Activated B cell treated with CpG ODN at 0.5 μM for 24 hours (primary cell): ENCODE data around the gene C11orf91. TPM values are rescaled to one million over a fixed set of nuclear protein-coding genes. Genes with fewer than 3 reads are reported as not detected.

Experiments used
- ATAC-seq: fragments of 200-7000 bp; cut with Tn5 transposase; one replicate; pipeline ENCODE4 v1.10.0; 2021; ENCODE audit warnings: low read depth, mild to moderate bottlenecking, moderate library complexity
- CTCF ChIA-PET: fragments of 350-600 bp; sonication (Branson Sonifier 250); formaldehyde crosslinking; loops from one replicate; lab custom pipeline; 2021; ENCODE audit warnings: antibody characterized with exemption; lab: Charles Lee
- POLR2A ChIA-PET: fragments of 350-600 bp; sonication (Branson Sonifier 250); formaldehyde crosslinking; loops from one replicate; lab custom pipeline; 2021; ENCODE audit warnings: antibody characterized with exemption; lab: Charles Lee
- DNase-seq: peaks from one replicate; pipeline ENCODE4 v3.0.0; 2022
- H3K27ac Mint-ChIP-seq: one replicate; pipeline ENCODE4 v1.8.0; 2020; ENCODE audit warnings: mixed read lengths
- H3K27me3 Mint-ChIP-seq: one replicate; pipeline ENCODE4 v1.8.0; 2021; ENCODE audit warnings: mixed read lengths
- H3K36me3 Mint-ChIP-seq: one replicate; pipeline ENCODE4 v1.8.0; 2021; ENCODE audit warnings: low read depth, mixed read lengths
- H3K4me1 Mint-ChIP-seq: one replicate; pipeline ENCODE4 v1.8.0; 2021; ENCODE audit warnings: mixed read lengths
- H3K4me3 Mint-ChIP-seq: one replicate; pipeline ENCODE4 v1.8.0; 2020; ENCODE audit warnings: mild to moderate bottlenecking, mixed read lengths
- H3K9me3 Mint-ChIP-seq: one replicate; pipeline ENCODE4 v1.8.0; 2020; ENCODE audit warnings: mixed read lengths
- intact Hi-C: fragments of 100-400 bp; cut with micrococcal nuclease; formaldehyde crosslinking; loops from one replicate; pipeline ENCODE4 v1.15.1; 2024
- total RNA-seq: library from RNA; stranded (reverse); gene quantifications from 2 replicates; pipeline ENCODE4 v1.2.3, GENCODE V29; 2022
- TF ChIP-seq, protein P1 (sequence below): fragments of 200-600 bp; IDR thresholded peaks from one replicate; pipeline ENCODE4 v1.8.0; 2022; ENCODE audit warnings: antibody characterized with exemption, mild to moderate bottlenecking

Gene C11orf91
- total RNA-seq, 1 donor from 2014 or later: 0.49 TPM

DNA sequence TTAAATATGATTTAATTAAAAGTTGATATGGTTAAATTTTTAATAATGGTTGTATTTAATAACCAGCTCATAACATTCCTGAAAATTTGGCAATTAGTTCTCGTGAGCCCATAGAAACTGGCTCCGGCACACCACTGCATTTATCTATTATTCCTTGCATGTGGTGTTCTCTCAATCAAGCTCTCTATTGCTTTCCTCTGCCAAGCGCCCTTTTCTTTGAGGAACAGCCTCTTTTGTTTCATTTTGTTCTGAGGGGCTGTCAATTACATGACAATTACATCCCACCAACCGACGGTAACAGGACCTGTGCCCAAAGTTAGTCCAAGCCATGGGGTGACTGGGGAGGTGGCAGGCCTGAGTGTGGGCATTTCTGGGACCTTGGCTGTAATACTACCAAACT, 8.1 kb downstream of the C11orf91 start:
- Mint-ChIP-seq H3K4me3 (no peak overlapping the region), H3K27me3 (peaks cover 6% of the 10 kb centered on the region), H3K4me1 (peaks cover 2% of the 10 kb centered on the region), H3K36me3 (no peaks in the 10 kb centered on the region), H3K27ac (no peak overlapping the region), H3K9me3 (no peaks in the 10 kb centered on the region)
- POLR2A ChIA-PET: interaction anchor here (0.6 kb wide), 1 partner anchor 43 kb away, joined by 3 read pairs; the partner anchor contains the start of gene CD59
- DNase-seq (no peak), ATAC-seq (no peak)
- TF ChIP-seq, protein P1, sequence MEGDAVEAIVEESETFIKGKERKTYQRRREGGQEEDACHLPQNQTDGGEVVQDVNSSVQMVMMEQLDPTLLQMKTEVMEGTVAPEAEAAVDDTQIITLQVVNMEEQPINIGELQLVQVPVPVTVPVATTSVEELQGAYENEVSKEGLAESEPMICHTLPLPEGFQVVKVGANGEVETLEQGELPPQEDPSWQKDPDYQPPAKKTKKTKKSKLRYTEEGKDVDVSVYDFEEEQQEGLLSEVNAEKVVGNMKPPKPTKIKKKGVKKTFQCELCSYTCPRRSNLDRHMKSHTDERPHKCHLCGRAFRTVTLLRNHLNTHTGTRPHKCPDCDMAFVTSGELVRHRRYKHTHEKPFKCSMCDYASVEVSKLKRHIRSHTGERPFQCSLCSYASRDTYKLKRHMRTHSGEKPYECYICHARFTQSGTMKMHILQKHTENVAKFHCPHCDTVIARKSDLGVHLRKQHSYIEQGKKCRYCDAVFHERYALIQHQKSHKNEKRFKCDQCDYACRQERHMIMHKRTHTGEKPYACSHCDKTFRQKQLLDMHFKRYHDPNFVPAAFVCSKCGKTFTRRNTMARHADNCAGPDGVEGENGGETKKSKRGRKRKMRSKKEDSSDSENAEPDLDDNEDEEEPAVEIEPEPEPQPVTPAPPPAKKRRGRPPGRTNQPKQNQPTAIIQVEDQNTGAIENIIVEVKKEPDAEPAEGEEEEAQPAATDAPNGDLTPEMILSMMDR: no peak
- CTCF ChIA-PET: interaction anchor here (1.1 to 1.2 kb wide), 2 partner anchors 9 to 50 kb away, joined by 3 read pairs; no protein-coding TSS in a partner anchor
- intact Hi-C loops: no loop called here

DNA sequence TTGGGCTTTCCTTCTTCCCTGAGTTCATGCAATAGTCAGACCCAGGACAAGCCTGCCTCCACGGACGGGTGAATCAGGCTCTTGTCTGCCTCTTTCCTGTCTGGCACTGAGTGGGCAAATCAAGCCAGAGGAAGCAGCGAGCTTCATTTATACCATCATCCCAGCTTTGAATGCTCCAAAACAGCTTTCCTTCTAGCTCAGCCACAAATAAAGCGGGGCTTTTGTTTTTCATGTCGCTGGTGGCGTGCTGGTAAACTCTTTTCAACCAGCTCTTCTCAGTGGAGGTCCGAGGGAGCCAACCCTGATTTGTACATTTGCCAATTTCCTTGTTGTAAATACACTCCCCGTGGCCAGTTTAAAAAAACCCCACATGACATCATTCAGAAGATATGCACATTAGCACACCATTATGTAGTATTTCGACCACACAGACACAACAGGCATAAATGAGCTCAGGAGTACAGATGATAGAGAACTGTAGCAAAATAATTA, 8.6 kb downstream of the C11orf91 start:
- no peaks in the 10 kb centered on the region for H3K36me3 Mint-ChIP-seq
- intact Hi-C loops: no loop called here
- ChIA-PET CTCF (interaction anchor here (1.1 to 1.2 kb wide), 2 partner anchors 9 to 51 kb away, joined by 3 read pairs; no protein-coding TSS in a partner anchor), POLR2A (no interaction called here)
- no peak for ATAC-seq
- H3K27ac Mint-ChIP-seq: no peak overlapping the region
- peaks cover 6% of the 10 kb centered on the region for H3K27me3 Mint-ChIP-seq
- no peaks in the 10 kb centered on the region for H3K9me3 Mint-ChIP-seq
- no peak overlapping the region for H3K4me3 Mint-ChIP-seq
- TF ChIP-seq, protein P1: no peak
- DNase-seq: no peak
- H3K4me1 Mint-ChIP-seq: peaks cover 2% of the 10 kb centered on the region

DNA sequence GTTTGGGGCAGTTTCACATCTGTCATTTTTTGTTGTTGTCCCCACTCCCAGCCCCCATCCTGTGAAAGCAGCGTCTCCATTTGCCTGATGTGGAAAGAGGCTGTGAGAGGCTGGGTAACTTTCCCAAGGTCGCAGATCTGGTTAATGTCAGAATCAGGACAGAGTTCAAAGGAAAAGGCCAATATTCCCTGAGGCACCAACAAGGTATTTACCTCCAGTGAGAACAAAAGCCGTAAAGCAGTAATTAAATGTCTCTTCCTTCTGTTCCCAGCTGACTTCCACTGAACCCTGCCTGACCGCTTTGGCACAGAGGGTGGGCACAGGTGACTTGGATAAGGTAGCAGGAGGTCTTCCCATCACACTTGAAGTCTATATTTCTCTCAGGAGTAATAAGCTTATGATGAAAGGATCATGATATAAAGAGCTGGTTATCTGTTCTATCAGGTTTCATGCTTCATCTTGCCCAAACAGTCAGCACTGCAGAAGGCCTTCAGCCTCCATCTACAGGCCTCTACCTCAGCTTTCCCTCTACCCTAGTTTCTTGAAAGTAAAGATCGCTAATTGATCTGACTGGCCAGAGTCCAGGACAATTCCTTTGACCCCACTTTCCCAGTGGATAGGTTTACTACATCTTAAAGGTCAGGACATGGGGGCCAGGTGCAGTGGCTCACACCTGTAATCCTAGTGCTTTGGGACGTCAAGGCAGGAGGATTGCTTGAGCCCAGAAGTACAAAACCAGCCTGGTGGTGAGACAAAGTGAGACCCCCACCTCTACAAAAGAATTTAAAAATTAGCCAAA, 9.4 kb downstream of the C11orf91 start:
- ChIA-PET POLR2A (no interaction called here), CTCF (interaction anchor here (1.2 kb wide), 1 partner anchor 8 kb away, joined by 3 read pairs; no protein-coding TSS in a partner anchor)
- ATAC-seq (no peak), DNase-seq (no peak)
- H3K4me3 Mint-ChIP-seq: no peak overlapping the region
- intact Hi-C loops: no loop called here
- no peaks in the 10 kb centered on the region for H3K36me3 Mint-ChIP-seq
- H3K27ac Mint-ChIP-seq: no peak overlapping the region
- H3K9me3 Mint-ChIP-seq: no peaks in the 10 kb centered on the region
- TF ChIP-seq, protein P1: no peak
- H3K27me3 Mint-ChIP-seq: peaks cover 8% of the 10 kb centered on the region
- H3K4me1 Mint-ChIP-seq: peaks cover under 1% of the 10 kb centered on the region

DNA sequence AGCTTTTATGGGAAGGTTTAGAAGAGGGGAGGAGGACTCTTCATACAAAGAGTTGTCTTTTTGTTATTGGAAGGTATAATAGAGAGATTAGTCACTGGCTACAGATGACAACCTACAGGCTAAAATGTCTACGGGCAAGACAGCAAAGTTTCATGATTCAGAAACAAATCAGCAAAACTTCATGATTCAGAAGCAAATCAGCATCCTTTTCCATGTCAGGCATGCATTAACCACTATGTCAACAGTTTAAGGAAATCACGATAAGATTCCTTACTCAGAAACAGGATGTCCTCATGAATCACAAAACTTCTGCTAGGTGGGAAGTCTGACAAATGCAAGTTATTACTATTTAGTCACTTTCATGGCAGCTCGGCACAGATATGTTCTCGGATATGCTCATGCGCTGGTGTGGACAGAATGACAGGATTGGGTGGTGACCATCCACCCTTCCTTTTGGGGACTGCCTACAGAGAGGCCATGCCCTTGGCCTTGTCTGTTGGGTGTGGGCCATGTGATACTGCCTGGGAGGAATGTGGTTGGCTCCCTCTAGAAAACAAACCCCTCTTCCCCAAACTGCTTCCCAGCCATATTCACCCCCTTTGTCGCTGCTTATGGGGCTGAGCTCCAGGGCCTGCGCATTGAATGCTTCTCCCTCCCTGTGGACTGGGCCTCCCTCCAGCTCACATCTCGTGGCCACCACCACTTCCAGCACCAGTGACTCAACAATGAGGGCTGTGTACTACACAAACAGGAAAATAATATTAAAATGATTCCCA, 10.1 kb downstream of the C11orf91 start:
- H3K9me3 Mint-ChIP-seq: no peaks in the 10 kb centered on the region
- no peak overlapping the region for H3K27ac Mint-ChIP-seq
- intact Hi-C loops: no loop called here
- peaks cover 8% of the 10 kb centered on the region for H3K27me3 Mint-ChIP-seq
- ATAC-seq: no peak
- TF ChIP-seq, protein P1: no peak
- no peaks in the 10 kb centered on the region for H3K36me3 Mint-ChIP-seq
- CTCF ChIA-PET: no interaction called here
- no peaks in the 10 kb centered on the region for H3K4me1 Mint-ChIP-seq
- POLR2A ChIA-PET: no interaction called here
- no peak overlapping the region for H3K4me3 Mint-ChIP-seq
- no peak for DNase-seq

DNA sequence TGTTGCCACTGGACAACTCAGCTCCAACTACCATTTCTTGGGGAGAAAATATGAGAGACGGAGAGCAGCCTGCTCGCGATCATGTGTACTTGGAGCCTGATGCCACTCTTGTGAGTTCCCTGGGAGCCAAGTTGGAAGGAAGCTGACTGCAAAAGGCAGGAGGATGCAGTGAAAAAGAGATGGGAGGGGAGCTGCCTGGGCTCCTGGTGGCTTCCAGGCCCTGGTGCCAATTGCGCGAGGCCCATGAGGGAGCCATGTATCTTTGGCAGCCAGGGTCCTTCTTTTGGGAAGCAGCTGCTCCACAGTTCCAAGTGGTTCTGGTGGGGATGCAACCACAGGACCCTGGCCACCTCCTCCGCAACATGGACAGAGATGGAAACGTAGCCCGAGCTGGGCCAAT, 11.1 kb downstream of the C11orf91 start:
- intact Hi-C loops: no loop called here
- Mint-ChIP-seq H3K9me3 (no peaks in the 10 kb centered on the region), H3K36me3 (no peaks in the 10 kb centered on the region), H3K27me3 (peaks cover 13% of the 10 kb centered on the region), H3K4me1 (no peaks in the 10 kb centered on the region), H3K4me3 (no peak overlapping the region), H3K27ac (no peak overlapping the region)
- DNase-seq (no peak), ATAC-seq (no peak)
- TF ChIP-seq, protein P1: no peak
- POLR2A ChIA-PET: no interaction called here
- CTCF ChIA-PET: no interaction called here
